HepG2 (cell line): ENCODE data around the gene MFAP4. TPM values are rescaled to one million over a fixed set of nuclear protein-coding genes. Genes with fewer than 3 reads are reported as not detected.

ENCODE experiments used
- ARID5B ChIP-seq: IDR thresholded peaks from 2 replicates; pipeline ENCODE4 v1.4.0; 2020; ENCODE audit warnings: mild to moderate bottlenecking, missing genetic modification reagents
- GATAD2A ChIP-seq: IDR thresholded peaks from 2 replicates; pipeline ENCODE4 v1.6.1; 2016
- HNF1A ChIP-seq, 2 experiments: sonication (generic) in 1 of 2; formaldehyde crosslinking in 1 of 2; IDR thresholded peaks; 2 replicates each; pipeline versions ENCODE4 v1.4.0 to v1.6.1; 2016 to 2020; ENCODE audit warnings: borderline replicate concordance in 1 of 2, low read depth in 1 of 2, mild to moderate bottlenecking in 1 of 2, missing genetic modification reagents in 1 of 2
- NR0B2 ChIP-seq: sonication (generic); formaldehyde crosslinking; IDR thresholded peaks from 2 replicates; pipeline ENCODE4 v1.4.0; 2020; ENCODE audit warnings: mild to moderate bottlenecking, missing genetic modification reagents
- RAD51 ChIP-seq: fragments of 450-650 bp; IDR thresholded peaks from 2 replicates; pipeline ENCODE4 v1.6.1; 2016; ENCODE audit warnings: borderline replicate concordance
- TCF7L2 ChIP-seq: IDR thresholded peaks from 2 replicates; pipeline ENCODE4 v1.6.1; 2011; ENCODE audit warnings: mild to moderate bottlenecking, low read depth, low read length, moderate library complexity
- TRIM22 ChIP-seq: fragments of 450-650 bp; IDR thresholded peaks from 2 replicates; pipeline ENCODE4 v1.6.1; 2017
- ZNF17 ChIP-seq: sonication (generic); formaldehyde crosslinking; IDR thresholded peaks from 2 replicates; pipeline ENCODE4 v1.5.0; 2020; ENCODE audit warnings: mild to moderate bottlenecking, missing genetic modification reagents
- ZNF260 ChIP-seq: sonication (generic); formaldehyde crosslinking; IDR thresholded peaks from 2 replicates; pipeline ENCODE4 v1.4.0; 2020; ENCODE audit warnings: missing genetic modification reagents, low read depth, mild to moderate bottlenecking, borderline replicate concordance
- ZNF317 ChIP-seq: sonication (generic); formaldehyde crosslinking; IDR thresholded peaks from 2 replicates; pipeline ENCODE4 v1.5.0; 2020; ENCODE audit warnings: mild to moderate bottlenecking, missing genetic modification reagents
- ZNF44 ChIP-seq: sonication (generic); formaldehyde crosslinking; IDR thresholded peaks from 2 replicates; pipeline ENCODE4 v1.5.1; 2020; ENCODE audit warnings: mild to moderate bottlenecking, missing genetic modification reagents
- ZNF891 ChIP-seq: sonication (generic); formaldehyde crosslinking; IDR thresholded peaks from 2 replicates; pipeline ENCODE4 v1.5.0; 2020; ENCODE audit warnings: mild to moderate bottlenecking, missing genetic modification reagents
- ZSCAN9 ChIP-seq: IDR thresholded peaks from 2 replicates; pipeline ENCODE4 v1.6.1; 2016; ENCODE audit warnings: borderline replicate concordance
- polyA plus RNA-seq, 8 experiments: library from polyadenylated mRNA; depleted of rRNA in 3 of 8; stranded (reverse) in 7 of 8; unstranded in 1 of 8; fragments of >200 nt; fragmentation: Illumina TruSeq in 4 of 8; extraction: Trizol in 4 of 8; gene quantifications; 2 replicates each; pipeline versions ENCODE4 v1.2.1 to v1.2.3, GENCODE V29; 2011 to 2016; ENCODE audit warnings: low read depth in 4 of 8, missing spikeins in 1 of 8, mixed read lengths in 1 of 8; ENCODE audit not compliant: insufficient read depth in 1 of 8
- total RNA-seq, 5 experiments: library from RNA; depleted of rRNA; stranded (reverse); fragments of >200 nt; fragmentation: Illumina TruSeq; extraction: Trizol; gene quantifications; 2 replicates each; pipeline ENCODE4 v1.2.3, GENCODE V29; 2016; ENCODE audit warnings: low read depth in 1 of 5
- TF ChIP-seq, protein P1 (sequence below): sonication (generic); formaldehyde crosslinking; IDR thresholded peaks from 2 replicates; pipeline ENCODE4 v1.4.0; 2020; ENCODE audit warnings: low read depth, missing genetic modification reagents

The MFAP4 gene
- total and polyA plus RNA-seq, 2 of the 13 experiments (the other 11 are each of a cell fraction or from before 2014, with no cell fraction given): 0.08 TPM; not detected in 1

- TF ChIP-seq ARID5B (peak; percentile 51; the same call in 1 of the 2 replicates), GATAD2A (CRISPR knock-in tag) (no peak; the same call in 1 of the 2 replicates), ZNF17 (CRISPR knock-in tag) (no peak), TCF7L2 (no peak), ZNF891 (no peak), NR0B2 (CRISPR knock-in tag) (no peak), ZNF317 (CRISPR knock-in tag) (no peak), ZSCAN9 (CRISPR knock-in tag) (peak; percentile 39; the same call in 1 of the 2 replicates), ZNF44 (CRISPR knock-in tag) (peak; percentile 94), ZNF260 (CRISPR knock-in tag) (no peak), RAD51 (no peak), TRIM22 (no peak), HNF1A (IDR thresholded peaks at IDR 0.05; ENCODE audit: low read depth) (no peak), HNF1A (CRISPR knock-in tag; IDR thresholded peaks at IDR 0.05; ENCODE audit: borderline replicate concordance) (peak; percentile 63; the same call in 1 of the 2 replicates)
- TF ChIP-seq, protein P1, sequence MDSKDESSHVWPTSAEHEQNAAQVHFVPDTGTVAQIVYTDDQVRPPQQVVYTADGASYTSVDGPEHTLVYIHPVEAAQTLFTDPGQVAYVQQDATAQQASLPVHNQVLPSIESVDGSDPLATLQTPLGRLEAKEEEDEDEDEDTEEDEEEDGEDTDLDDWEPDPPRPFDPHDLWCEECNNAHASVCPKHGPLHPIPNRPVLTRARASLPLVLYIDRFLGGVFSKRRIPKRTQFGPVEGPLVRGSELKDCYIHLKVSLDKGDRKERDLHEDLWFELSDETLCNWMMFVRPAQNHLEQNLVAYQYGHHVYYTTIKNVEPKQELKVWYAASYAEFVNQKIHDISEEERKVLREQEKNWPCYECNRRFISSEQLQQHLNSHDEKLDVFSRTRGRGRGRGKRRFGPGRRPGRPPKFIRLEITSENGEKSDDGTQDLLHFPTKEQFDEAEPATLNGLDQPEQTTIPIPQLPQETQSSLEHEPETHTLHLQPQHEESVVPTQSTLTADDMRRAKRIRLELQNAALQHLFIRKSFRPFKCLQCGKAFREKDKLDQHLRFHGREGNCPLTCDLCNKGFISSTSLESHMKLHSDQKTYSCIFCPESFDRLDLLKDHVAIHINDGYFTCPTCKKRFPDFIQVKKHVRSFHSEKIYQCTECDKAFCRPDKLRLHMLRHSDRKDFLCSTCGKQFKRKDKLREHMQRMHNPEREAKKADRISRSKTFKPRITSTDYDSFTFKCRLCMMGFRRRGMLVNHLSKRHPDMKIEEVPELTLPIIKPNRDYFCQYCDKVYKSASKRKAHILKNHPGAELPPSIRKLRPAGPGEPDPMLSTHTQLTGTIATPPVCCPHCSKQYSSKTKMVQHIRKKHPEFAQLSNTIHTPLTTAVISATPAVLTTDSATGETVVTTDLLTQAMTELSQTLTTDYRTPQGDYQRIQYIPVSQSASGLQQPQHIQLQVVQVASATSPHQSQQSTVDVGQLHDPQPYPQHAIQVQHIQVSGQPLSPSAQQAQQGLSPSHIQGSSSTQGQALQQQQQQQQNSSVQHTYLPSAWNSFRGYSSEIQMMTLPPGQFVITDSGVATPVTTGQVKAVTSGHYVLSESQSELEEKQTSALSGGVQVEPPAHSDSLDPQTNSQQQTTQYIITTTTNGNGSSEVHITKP (CRISPR knock-in tag): 0 out of 2 replicates have a peak, but pooled peaks have one; percentile 73
Observed at GRCh38 chr17:19377602-19378415, 9.2 kb downstream of the MFAP4 start (continued).
